ENCODE data around the gene CHST9. TPM values are rescaled to one million over a fixed set of nuclear protein-coding genes. Genes with fewer than 3 reads are reported as not detected.

The CHST9 gene
- total and polyA plus RNA-seq, 4 donors, result 0.42 to 6.4 (median 1.4) TPM

DNA sequence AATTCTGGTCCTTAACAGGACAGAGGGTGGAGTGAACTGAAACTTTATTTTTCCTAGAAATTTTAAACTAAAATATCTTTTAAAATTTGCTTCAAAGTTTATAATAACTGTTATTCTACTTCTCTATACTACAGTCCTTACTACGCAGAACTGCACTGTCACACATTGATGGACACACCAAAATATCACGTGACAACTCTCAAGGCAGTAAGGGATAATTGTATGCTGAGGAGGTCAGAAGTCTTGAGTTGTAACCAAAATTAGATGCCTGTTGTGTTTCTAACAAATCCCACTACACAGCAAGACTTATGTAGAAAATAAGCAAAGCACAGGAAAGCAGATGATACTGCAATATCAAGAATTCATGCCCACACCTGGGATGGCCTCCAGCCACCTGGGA lies 76.3 kb downstream of the CHST9 start:
- 92% methylated on average over 2 of the region's 2 CpGs for WGBS
- no peak overlapping the region for H3K4me3 ChIP-seq (ENCODE audit: low read depth in 1 of 3, low read length in 3 of 3)
- H3K4me1 ChIP-seq (ENCODE audit: control insufficient read depth in 4 of 4, insufficient read depth in 4 of 4, low read length in 3 of 4), result no peaks in the 10 kb centered on the region
- no peaks in the 10 kb centered on the region for H3K9me3 ChIP-seq (ENCODE audit: control insufficient read depth in 4 of 4, low read length in 3 of 4)
- no peak overlapping the region for H3K27ac ChIP-seq (ENCODE audit: low read depth in 1 of 2, low read length in 2 of 2)
- H3K9ac ChIP-seq (ENCODE audit: low read depth in 1 of 2, low read length in 2 of 2), result no peak overlapping the region
- no peaks in the 10 kb centered on the region for H3K27me3 ChIP-seq (ENCODE audit: control insufficient read depth in 4 of 4, insufficient read depth in 4 of 4, low read length in 3 of 4)
- peaks cover 0 to 3% (median 0%) of the 10 kb centered on the region in 4 donors for H3K36me3 ChIP-seq (ENCODE audit: control insufficient read depth in 4 of 4, insufficient read depth in 3 of 4, low read depth in 1 of 4, low read length in 3 of 4)
- no peak for DNase-seq (ENCODE audit: low spot score)
- TF ChIP-seq MAX (IDR thresholded peaks at IDR 0.05) (no peak), RXRA (IDR thresholded peaks at IDR 0.05) (no peak), NR2F2 (IDR thresholded peaks at IDR 0.05) (no peak), SP1 (IDR thresholded peaks at IDR 0.05) (no peak), EGR1 (IDR thresholded peaks at IDR 0.05; ENCODE audit: low read depth in 2 of 2) (no peak), HNF4G (IDR thresholded peaks at IDR 0.05) (no peak), TAF1 (conservative IDR thresholded peaks at IDR 0.05) (no peak), YY1 (IDR thresholded peaks at IDR 0.05) (no peak), ATF3 (IDR thresholded peaks at IDR 0.05) (no peak), GABPA (IDR thresholded peaks at IDR 0.05 in 1 of 2, conservative IDR thresholded peaks at IDR 0.05 in 1 of 2) (no peak), RAD21 (IDR thresholded peaks at IDR 0.05) (no peak), JUND (IDR thresholded peaks at IDR 0.05) (no peak), HNF4A (conservative IDR thresholded peaks at IDR 0.05) (no peak), FOXA2 (IDR thresholded peaks at IDR 0.05) (no peak), FOXA1 (IDR thresholded peaks at IDR 0.05) (no peak), CTCF (IDR thresholded peaks at IDR 0.05; ENCODE audit: low read depth, low read length, missing input control) (no peak), REST (IDR thresholded peaks at IDR 0.05) (no peak)
- TF ChIP-seq, protein P1, sequence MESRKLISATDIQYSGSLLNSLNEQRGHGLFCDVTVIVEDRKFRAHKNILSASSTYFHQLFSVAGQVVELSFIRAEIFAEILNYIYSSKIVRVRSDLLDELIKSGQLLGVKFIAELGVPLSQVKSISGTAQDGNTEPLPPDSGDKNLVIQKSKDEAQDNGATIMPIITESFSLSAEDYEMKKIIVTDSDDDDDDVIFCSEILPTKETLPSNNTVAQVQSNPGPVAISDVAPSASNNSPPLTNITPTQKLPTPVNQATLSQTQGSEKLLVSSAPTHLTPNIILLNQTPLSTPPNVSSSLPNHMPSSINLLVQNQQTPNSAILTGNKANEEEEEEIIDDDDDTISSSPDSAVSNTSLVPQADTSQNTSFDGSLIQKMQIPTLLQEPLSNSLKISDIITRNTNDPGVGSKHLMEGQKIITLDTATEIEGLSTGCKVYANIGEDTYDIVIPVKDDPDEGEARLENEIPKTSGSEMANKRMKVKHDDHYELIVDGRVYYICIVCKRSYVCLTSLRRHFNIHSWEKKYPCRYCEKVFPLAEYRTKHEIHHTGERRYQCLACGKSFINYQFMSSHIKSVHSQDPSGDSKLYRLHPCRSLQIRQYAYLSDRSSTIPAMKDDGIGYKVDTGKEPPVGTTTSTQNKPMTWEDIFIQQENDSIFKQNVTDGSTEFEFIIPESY (IDR thresholded peaks at IDR 0.05), result no peak

All from liver (tissue), 9 donors.